HCT116 (cell line): ENCODE data around the gene IL1RAPL1. TPM values are rescaled to one million over a fixed set of nuclear protein-coding genes. Genes with fewer than 3 reads are reported as not detected.

Experiments used
- ATAC-seq: fragments of 200-7000 bp; cut with Tn5 transposase; 2 replicates; pipeline ENCODE4 v1.9.1; 2020; ENCODE audit warnings: mild to moderate bottlenecking, moderate library complexity
- BruUV-seq: library from RNA; stranded (reverse); fragments of 400-500 nt; replicated peaks from 2 replicates; lab custom pipeline; 2021; lab: Mats Ljungman, UMichigan
- CTCF ChIA-PET: fragments of 300-600 bp; sonication (Branson Sonifier 250); formaldehyde crosslinking; loops from one replicate; lab custom pipeline; 2021; ENCODE audit warnings: antibody characterized with exemption; lab: Charles Lee
- POLR2A ChIA-PET: fragments of 300-600, 350-600 bp; sonication (Branson Sonifier 250); formaldehyde crosslinking; loops from one replicate; lab custom pipeline; 2021; ENCODE audit warnings: antibody characterized with exemption; lab: Charles Lee
- RAD21 ChIA-PET, 2 experiments: fragments of 300-600 bp; sonication (Branson Sonifier 250); formaldehyde crosslinking; loops; one replicate each; lab custom pipeline; 2023; ENCODE audit warnings: low total read pairs in 2 of 2; ENCODE audit not compliant: uncharacterized antibody in 2 of 2, unreplicated experiment in 2 of 2, low non-redundant PET in 1 of 2; lab: Charles Lee
- DNase-seq: peaks from one replicate; pipeline ENCODE4 v3.0.0-alpha.2; 2010; ENCODE audit warnings: low read depth, low spot score
- H2AFZ ChIP-seq: fragments of 200-600 bp; shearing (Covaris generic), sonication (generic); 2 replicates; pipeline ENCODE4 v1.6.1; 2017; ENCODE audit warnings: low read depth, mixed run types, mixed read lengths, antibody characterized with exemption, low read length; ENCODE audit not compliant: poor library complexity, severe bottlenecking
- H3K27ac ChIP-seq: 2 replicates; pipeline ENCODE4 v1.5.1; 2012; ENCODE audit warnings: low read depth, low read length
- H3K27me3 ChIP-seq: fragments of 200-600 bp; sonication (generic); 2 replicates; pipeline ENCODE4 v1.6.1; 2016; ENCODE audit warnings: mixed run types, low read length, mixed read lengths; ENCODE audit not compliant: insufficient read depth
- H3K36me3 ChIP-seq, 2 experiments: fragments of 200-500 bp in 1 of 2; fragments of 200-600 bp in 1 of 2; sonication (Bioruptor generic) in 1 of 2; sonication (generic) in 1 of 2; 2 replicates each; pipeline versions ENCODE4 v1.5.1 to v1.6.1; 2014 to 2016; ENCODE audit warnings: low read length in 2 of 2, inconsistent platforms in 1 of 2, mixed read lengths in 1 of 2, mixed run types in 1 of 2; ENCODE audit not compliant: insufficient read depth in 2 of 2, control insufficient read depth in 1 of 2
- H3K4me1 ChIP-seq, 2 experiments: fragments of 200-600 bp in 1 of 2; sonication (generic) in 1 of 2; 2 replicates each; pipeline versions ENCODE4 v1.5.1 to v1.6.1; 2012 to 2017; ENCODE audit warnings: low read length in 2 of 2, inconsistent platforms in 1 of 2, mild to moderate bottlenecking in 1 of 2, mixed read lengths in 1 of 2, mixed run types in 1 of 2, moderate library complexity in 1 of 2; ENCODE audit not compliant: insufficient read depth in 2 of 2, control insufficient read depth in 1 of 2
- H3K4me2 ChIP-seq: fragments of 200-600 bp; sonication (generic); 2 replicates; pipeline ENCODE4 v1.6.1; 2017; ENCODE audit warnings: mixed run types, low read length, mixed read lengths
- H3K4me3 ChIP-seq, 2 experiments: fragments of 200-600 bp in 1 of 2; sonication (generic) in 1 of 2; replicated peaks in 1 of 2; 2 replicates each; pipeline ENCODE4 v1.5.1; 2011 to 2016; ENCODE audit warnings: low read length in 2 of 2, control low read depth in 1 of 2, low read depth in 1 of 2, mild to moderate bottlenecking in 1 of 2, mixed read lengths in 1 of 2, mixed run types in 1 of 2
- H3K79me2 ChIP-seq: fragments of 200-600 bp; sonication (generic); 2 replicates; pipeline ENCODE4 v1.6.1; 2017; ENCODE audit warnings: mild to moderate bottlenecking, mixed run types, low read length, moderate library complexity, mixed read lengths; ENCODE audit not compliant: insufficient read depth
- H3K9ac ChIP-seq: fragments of 200-600 bp; sonication (generic); 2 replicates; pipeline ENCODE4 v1.6.1; 2016; ENCODE audit warnings: low read length, mixed read lengths
- H3K9me2 ChIP-seq: fragments of 200-600 bp; sonication (generic), shearing (Covaris generic); 2 replicates; pipeline ENCODE4 v1.6.1; 2017; ENCODE audit warnings: mixed run types, mild to moderate bottlenecking, moderate library complexity; ENCODE audit not compliant: insufficient read depth
- H3K9me3 ChIP-seq, 2 experiments: fragments of 200-500 bp in 1 of 2; fragments of 200-600 bp in 1 of 2; sonication (Bioruptor generic) in 1 of 2; sonication (generic) in 1 of 2; 2 replicates each; pipeline ENCODE4 v1.6.1; 2014 to 2017; ENCODE audit warnings: low read length in 2 of 2, mixed read lengths in 2 of 2, inconsistent platforms in 1 of 2, low read depth in 1 of 2, mild to moderate bottlenecking in 1 of 2, mixed run types in 1 of 2, moderate library complexity in 1 of 2; ENCODE audit not compliant: control insufficient read depth in 1 of 2, insufficient read depth in 1 of 2
- H4K20me1 ChIP-seq: fragments of 200-600 bp; sonication (generic), shearing (Covaris generic); 2 replicates; pipeline ENCODE4 v1.6.1; 2017; ENCODE audit warnings: mixed run types, mild to moderate bottlenecking, moderate library complexity; ENCODE audit not compliant: insufficient read depth
- CEBPB ChIP-seq: IDR thresholded peaks from 2 replicates; pipeline ENCODE4 v1.6.1; 2012; ENCODE audit warnings: low read depth
- ELF1 ChIP-seq: IDR thresholded peaks from 2 replicates; pipeline ENCODE4 v1.6.1; 2012; ENCODE audit warnings: low read depth, borderline replicate concordance
- EZH2phosphoT487 ChIP-seq: fragments of 200-600 bp; IDR thresholded peaks from 2 replicates; pipeline ENCODE4 v1.6.1; 2018; ENCODE audit warnings: antibody characterized with exemption, borderline replicate concordance
- POLR2A ChIP-seq: IDR thresholded peaks from 2 replicates; pipeline ENCODE4 v1.7.0; 2011; ENCODE audit warnings: borderline replicate concordance; ENCODE audit not compliant: insufficient read depth, insufficient read length; ENCODE audit errors: extremely low read depth
- SP1 ChIP-seq: IDR thresholded peaks from 2 replicates; pipeline ENCODE4 v1.6.1; 2012; ENCODE audit warnings: low read depth
- SRF ChIP-seq: IDR thresholded peaks from 2 replicates; pipeline ENCODE4 v1.6.1; 2012; ENCODE audit warnings: low read depth
- YY1 ChIP-seq: IDR thresholded peaks from 2 replicates; pipeline ENCODE4 v1.6.1; 2011; ENCODE audit warnings: low read length, low read depth, moderate library complexity, mild to moderate bottlenecking; ENCODE audit not compliant: insufficient replicate concordance; ENCODE audit errors: extremely low read depth
- ZFX ChIP-seq: fragments of 450-650 bp; IDR thresholded peaks from 2 replicates; pipeline ENCODE4 v1.6.1; 2017
- intact Hi-C: fragments of 100-400 bp; cut with micrococcal nuclease; formaldehyde crosslinking; loops from 2 replicates; pipeline ENCODE4 v1.10.0; 2022
- total RNA-seq: library from RNA; stranded (reverse); gene quantifications from one replicate; pipeline ENCODE4 v1.2.1, GENCODE V29; 2021; ENCODE audit not compliant: unreplicated experiment
- TF ChIP-seq, protein P1 (sequence below): IDR thresholded peaks from 2 replicates; pipeline ENCODE4 v1.6.1; 2011; ENCODE audit warnings: mild to moderate bottlenecking, low read length, moderate library complexity; ENCODE audit not compliant: insufficient replicate concordance; ENCODE audit errors: extremely low read depth
- TF ChIP-seq, protein P2 (sequence below): IDR thresholded peaks from 2 replicates; pipeline ENCODE4 v1.6.1; 2012; ENCODE audit warnings: low read depth
- TF ChIP-seq, protein P3 (sequence below): IDR thresholded peaks from 2 replicates; pipeline ENCODE4 v1.6.1; 2012
- TF ChIP-seq, protein P4 (sequence below), 3 experiments: fragments of 200-600 bp in 1 of 3; sonication (generic) in 1 of 3; IDR thresholded peaks in 2 of 3; conservative IDR thresholded peaks in 1 of 3; 2 replicates each; pipeline ENCODE4 v1.5.1; 2012 to 2017; ENCODE audit warnings: low read depth in 2 of 3, low read length in 2 of 3, antibody characterized with exemption in 1 of 3, borderline replicate concordance in 1 of 3, control low read depth in 1 of 3, mild to moderate bottlenecking in 1 of 3, mixed read lengths in 1 of 3, mixed run types in 1 of 3, moderate library complexity in 1 of 3; ENCODE audit not compliant: insufficient read depth in 1 of 3

IL1RAPL1 gene
- total RNA-seq, 1 experiment from 2014 or later, result 2.8 TPM

DNA sequence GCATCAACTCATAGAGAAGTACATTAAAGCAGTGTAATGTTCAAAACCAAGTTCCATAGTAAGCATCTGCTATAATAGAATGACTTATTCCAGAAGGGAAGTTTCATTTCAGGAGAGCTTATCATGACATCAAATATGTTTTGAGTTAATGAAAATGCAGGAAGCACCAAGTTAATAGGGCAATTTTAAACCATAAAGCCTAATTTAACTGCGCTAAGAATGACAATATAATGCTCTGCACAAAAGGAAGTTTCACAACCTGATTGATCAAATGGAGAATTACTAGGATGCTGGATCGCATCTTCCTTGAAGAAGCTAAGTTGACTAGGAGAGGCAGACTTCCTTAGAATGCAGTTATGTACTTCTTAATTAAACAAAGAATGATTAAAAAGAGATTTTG is 1211.2 kb downstream of the IL1RAPL1 start:
- no TSS peak for BruUV-seq
- Histone ChIP-seq H3K4me2 (no peak overlapping the region), H3K4me1 (no peaks in the 10 kb centered on the region), H3K27ac (no peak overlapping the region), H2AFZ (no peak overlapping the region), H3K9ac (no peak overlapping the region), H3K4me3 (no peak overlapping the region), H3K9me3 (no peaks in the 10 kb centered on the region), H4K20me1 (no peaks in the 10 kb centered on the region), H3K36me3 (no peaks in the 10 kb centered on the region), H3K9me2 (no peaks in the 10 kb centered on the region), H3K79me2 (no peaks in the 10 kb centered on the region), H3K27me3 (no peaks in the 10 kb centered on the region)
- ChIA-PET RAD21 (no interaction called here), CTCF (no interaction called here), POLR2A (no interaction called here)
- TF ChIP-seq ELF1 (no peak), YY1 (no peak), SRF (no peak), ZFX (no peak), CEBPB (no peak), EZH2phosphoT487 (no peak), SP1 (no peak), POLR2A (no peak)
- TF ChIP-seq, protein P1, sequence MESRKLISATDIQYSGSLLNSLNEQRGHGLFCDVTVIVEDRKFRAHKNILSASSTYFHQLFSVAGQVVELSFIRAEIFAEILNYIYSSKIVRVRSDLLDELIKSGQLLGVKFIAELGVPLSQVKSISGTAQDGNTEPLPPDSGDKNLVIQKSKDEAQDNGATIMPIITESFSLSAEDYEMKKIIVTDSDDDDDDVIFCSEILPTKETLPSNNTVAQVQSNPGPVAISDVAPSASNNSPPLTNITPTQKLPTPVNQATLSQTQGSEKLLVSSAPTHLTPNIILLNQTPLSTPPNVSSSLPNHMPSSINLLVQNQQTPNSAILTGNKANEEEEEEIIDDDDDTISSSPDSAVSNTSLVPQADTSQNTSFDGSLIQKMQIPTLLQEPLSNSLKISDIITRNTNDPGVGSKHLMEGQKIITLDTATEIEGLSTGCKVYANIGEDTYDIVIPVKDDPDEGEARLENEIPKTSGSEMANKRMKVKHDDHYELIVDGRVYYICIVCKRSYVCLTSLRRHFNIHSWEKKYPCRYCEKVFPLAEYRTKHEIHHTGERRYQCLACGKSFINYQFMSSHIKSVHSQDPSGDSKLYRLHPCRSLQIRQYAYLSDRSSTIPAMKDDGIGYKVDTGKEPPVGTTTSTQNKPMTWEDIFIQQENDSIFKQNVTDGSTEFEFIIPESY, result no peak
- TF ChIP-seq, protein P2, sequence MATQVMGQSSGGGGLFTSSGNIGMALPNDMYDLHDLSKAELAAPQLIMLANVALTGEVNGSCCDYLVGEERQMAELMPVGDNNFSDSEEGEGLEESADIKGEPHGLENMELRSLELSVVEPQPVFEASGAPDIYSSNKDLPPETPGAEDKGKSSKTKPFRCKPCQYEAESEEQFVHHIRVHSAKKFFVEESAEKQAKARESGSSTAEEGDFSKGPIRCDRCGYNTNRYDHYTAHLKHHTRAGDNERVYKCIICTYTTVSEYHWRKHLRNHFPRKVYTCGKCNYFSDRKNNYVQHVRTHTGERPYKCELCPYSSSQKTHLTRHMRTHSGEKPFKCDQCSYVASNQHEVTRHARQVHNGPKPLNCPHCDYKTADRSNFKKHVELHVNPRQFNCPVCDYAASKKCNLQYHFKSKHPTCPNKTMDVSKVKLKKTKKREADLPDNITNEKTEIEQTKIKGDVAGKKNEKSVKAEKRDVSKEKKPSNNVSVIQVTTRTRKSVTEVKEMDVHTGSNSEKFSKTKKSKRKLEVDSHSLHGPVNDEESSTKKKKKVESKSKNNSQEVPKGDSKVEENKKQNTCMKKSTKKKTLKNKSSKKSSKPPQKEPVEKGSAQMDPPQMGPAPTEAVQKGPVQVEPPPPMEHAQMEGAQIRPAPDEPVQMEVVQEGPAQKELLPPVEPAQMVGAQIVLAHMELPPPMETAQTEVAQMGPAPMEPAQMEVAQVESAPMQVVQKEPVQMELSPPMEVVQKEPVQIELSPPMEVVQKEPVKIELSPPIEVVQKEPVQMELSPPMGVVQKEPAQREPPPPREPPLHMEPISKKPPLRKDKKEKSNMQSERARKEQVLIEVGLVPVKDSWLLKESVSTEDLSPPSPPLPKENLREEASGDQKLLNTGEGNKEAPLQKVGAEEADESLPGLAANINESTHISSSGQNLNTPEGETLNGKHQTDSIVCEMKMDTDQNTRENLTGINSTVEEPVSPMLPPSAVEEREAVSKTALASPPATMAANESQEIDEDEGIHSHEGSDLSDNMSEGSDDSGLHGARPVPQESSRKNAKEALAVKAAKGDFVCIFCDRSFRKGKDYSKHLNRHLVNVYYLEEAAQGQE, result no peak
- TF ChIP-seq, protein P3, sequence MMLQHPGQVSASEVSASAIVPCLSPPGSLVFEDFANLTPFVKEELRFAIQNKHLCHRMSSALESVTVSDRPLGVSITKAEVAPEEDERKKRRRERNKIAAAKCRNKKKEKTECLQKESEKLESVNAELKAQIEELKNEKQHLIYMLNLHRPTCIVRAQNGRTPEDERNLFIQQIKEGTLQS, result no peak
- TF ChIP-seq, protein P4, sequence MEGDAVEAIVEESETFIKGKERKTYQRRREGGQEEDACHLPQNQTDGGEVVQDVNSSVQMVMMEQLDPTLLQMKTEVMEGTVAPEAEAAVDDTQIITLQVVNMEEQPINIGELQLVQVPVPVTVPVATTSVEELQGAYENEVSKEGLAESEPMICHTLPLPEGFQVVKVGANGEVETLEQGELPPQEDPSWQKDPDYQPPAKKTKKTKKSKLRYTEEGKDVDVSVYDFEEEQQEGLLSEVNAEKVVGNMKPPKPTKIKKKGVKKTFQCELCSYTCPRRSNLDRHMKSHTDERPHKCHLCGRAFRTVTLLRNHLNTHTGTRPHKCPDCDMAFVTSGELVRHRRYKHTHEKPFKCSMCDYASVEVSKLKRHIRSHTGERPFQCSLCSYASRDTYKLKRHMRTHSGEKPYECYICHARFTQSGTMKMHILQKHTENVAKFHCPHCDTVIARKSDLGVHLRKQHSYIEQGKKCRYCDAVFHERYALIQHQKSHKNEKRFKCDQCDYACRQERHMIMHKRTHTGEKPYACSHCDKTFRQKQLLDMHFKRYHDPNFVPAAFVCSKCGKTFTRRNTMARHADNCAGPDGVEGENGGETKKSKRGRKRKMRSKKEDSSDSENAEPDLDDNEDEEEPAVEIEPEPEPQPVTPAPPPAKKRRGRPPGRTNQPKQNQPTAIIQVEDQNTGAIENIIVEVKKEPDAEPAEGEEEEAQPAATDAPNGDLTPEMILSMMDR (IDR thresholded peaks at IDR 0.05 in 2 of 3, conservative IDR thresholded peaks at IDR 0.05 in 1 of 3; ENCODE audit: borderline replicate concordance in 1 of 3, insufficient read depth in 1 of 3, low read depth in 2 of 3, low read length in 2 of 3), result no peak
- no peak for DNase-seq
- intact Hi-C loops, result no loop called here
- no peak for ATAC-seq
